AG04449 (cell line): Measurements from ENCODE around the gene PDE9A.

Source experiments
- CTCF ChIA-PET: fragments of 350-600 bp; formaldehyde crosslinking; extraction: SDS; loops from one replicate; lab custom pipeline; 2021; ENCODE audit warnings: antibody characterized with exemption; lab: Yijun Ruan, JAX
- POLR2A ChIA-PET: fragments of 400-600, 350-600 bp; formaldehyde crosslinking; extraction: SDS; loops from one replicate; lab custom pipeline; 2020; ENCODE audit warnings: antibody characterized with exemption, inconsistent platforms; lab: Yijun Ruan, JAX
- DNase-seq: peaks from one replicate; pipeline ENCODE4 v3.0.0-alpha.2; 2010; ENCODE audit warnings: low read depth, low spot score
- H3K4me3 ChIP-seq: 2 replicates; pipeline ENCODE4 v1.5.1; 2011; ENCODE audit warnings: low read depth, mild to moderate bottlenecking, control low read depth, low read length
- CTCF ChIP-seq: IDR thresholded peaks from one replicate; pipeline ENCODE4 v1.5.1; 2011; ENCODE audit warnings: mild to moderate bottlenecking, moderate library complexity, low read length, control low read depth, inconsistent platforms; ENCODE audit not compliant: insufficient read depth; ENCODE audit errors: missing control alignments

PDE9A gene

GRCh38 chr21:42757422-42757821 lies 104.0 kb downstream of the PDE9A start:
- DNase-seq, result no peak
- no peak for TF ChIP-seq CTCF
- POLR2A ChIA-PET, result no interaction called here
- H3K4me3 ChIP-seq, result no peak overlapping the region
- CTCF ChIA-PET, result no interaction called here

GRCh38 chr21:42757826-42758655 lies 104.6 kb downstream of the PDE9A start:
- TF ChIP-seq CTCF, result no peak
- ChIA-PET CTCF (no interaction called here), POLR2A (no interaction called here)
- no peak overlapping the region for H3K4me3 ChIP-seq
- no peak for DNase-seq

GRCh38 chr21:42758721-42759593 lies 105.5 kb downstream of the PDE9A start:
- no peak for TF ChIP-seq CTCF
- ChIA-PET POLR2A (no interaction called here), CTCF (no interaction called here)
- H3K4me3 ChIP-seq, result no peak overlapping the region
- no peak for DNase-seq

- CTCF ChIA-PET, result no interaction called here
- no peak for DNase-seq
- H3K4me3 ChIP-seq, result no peak overlapping the region
- POLR2A ChIA-PET, result no interaction called here
- TF ChIP-seq CTCF, result no peak
These were observed 106.1 kb downstream of the PDE9A start for GRCh38 chr21:42759594-42759927.

- DNase-seq, result no peak
- no peak overlapping the region for H3K4me3 ChIP-seq
- TF ChIP-seq CTCF, result no peak
- CTCF ChIA-PET, result no interaction called here
- POLR2A ChIA-PET, result no interaction called here
These were observed 107.0 kb downstream of the PDE9A start for GRCh38 chr21:42760361-42760950.
